Heart left ventricle (tissue), 16 donors: Measurements from ENCODE around the gene DUSP7. TPM values are rescaled to one million over a fixed set of nuclear protein-coding genes. Genes with fewer than 3 reads are reported as not detected.

Experiments
- ATAC-seq, 4 donors: fragments of 200-7000 bp; cut with Tn5 transposase; one replicate each; pipeline ENCODE4 v1.9.1; 2020 to 2022; ENCODE audit warnings: moderate library complexity in 4 of 4, mild to moderate bottlenecking in 3 of 4, moderate number of reproducible peaks in 1 of 4
- DNase-seq, 5 donors: peaks; one replicate each; pipeline ENCODE4 v3.0.0-alpha.2; 2020
- H3K27ac ChIP-seq, 12 donors: fragments of 200-600 bp; sonication (generic) in 4 of 12; one replicate each; pipeline versions ENCODE4 v1.5.0 to v1.8.0; 2016 to 2022; ENCODE audit warnings: mild to moderate bottlenecking in 2 of 12
- H3K27me3 ChIP-seq, 9 donors: fragments of 200-600 bp; sonication (generic) in 2 of 9; one replicate each; pipeline versions ENCODE4 v1.5.1 to v1.8.0; 2016 to 2022; ENCODE audit warnings: mild to moderate bottlenecking in 3 of 9
- H3K36me3 ChIP-seq, 9 donors: fragments of 200-600 bp; sonication (generic) in 2 of 9; one replicate each; pipeline versions ENCODE4 v1.5.0 to v1.8.0; 2018 to 2022; ENCODE audit warnings: mild to moderate bottlenecking in 2 of 9
- H3K4me1 ChIP-seq, 12 donors: fragments of 200-600 bp; sonication (generic) in 4 of 12; one replicate each; pipeline versions ENCODE4 v1.5.0 to v1.8.0; 2016 to 2022; ENCODE audit warnings: mild to moderate bottlenecking in 3 of 12
- H3K4me3 ChIP-seq, 12 donors: fragments of 200-600 bp; sonication (generic) in 4 of 12; one replicate each; pipeline versions ENCODE4 v1.5.0 to v1.8.0; 2017 to 2022; ENCODE audit warnings: mild to moderate bottlenecking in 9 of 12, moderate library complexity in 4 of 12
- H3K9me3 ChIP-seq, 12 donors: fragments of 200-600 bp; sonication (generic) in 4 of 12; one replicate each; pipeline versions ENCODE4 v1.5.0 to v1.8.0; 2016 to 2022; ENCODE audit warnings: mild to moderate bottlenecking in 1 of 12
- POLR2A ChIP-seq, 2 donors: fragments of 450-650 bp; IDR thresholded peaks; one replicate each; pipeline ENCODE4 v1.6.1; 2017; ENCODE audit warnings: antibody characterized with exemption in 2 of 2, mild to moderate bottlenecking in 2 of 2, moderate library complexity in 2 of 2
- WGBS, 4 donors: extraction: QIAGEN DNeasy Blood & Tissue Kit in 2 of 4; methylation state at CpG; one replicate each; pipeline versions ENCODE4 v1.1.5 to v1.1.7; 2013 to 2018; 5-methylcytosine and 5-hydroxymethylcytosine counted together
- intact Hi-C, 10 donors: fragments of 100-400 bp; cut with DNase I; formaldehyde crosslinking; loops; one replicate each; pipeline versions ENCODE4 v1.11.1 to v1.14.2; 2022
- polyA plus RNA-seq, 2 donors: library from polyadenylated mRNA; stranded (reverse); fragments of 200-250 nt; gene quantifications; one replicate each; pipeline ENCODE4 v1.2.3, GENCODE V29; 2013
- total RNA-seq, 9 donors: library from RNA; depleted of rRNA in 2 of 9; stranded (reverse); fragments of >200 nt in 2 of 9; fragmentation: NEBNext Ultra II Directional in 3 of 9; extraction: Animal tissue kit (Norgen Biotek cat#: 25700) in 3 of 9; gene quantifications; one replicate each; pipeline versions ENCODE4 v1.1.0 to v1.2.4, GENCODE V29; 2016 to 2023
- TF ChIP-seq, protein P1 (sequence below), 12 donors: fragments of 200-600 bp; sonication (generic) in 4 of 12; IDR thresholded peaks; one replicate each; pipeline versions ENCODE4 v1.5.0 to v1.8.0; 2018 to 2022; ENCODE audit warnings: antibody characterized with exemption in 12 of 12, mild to moderate bottlenecking in 5 of 12
- donor health status: ischemic (EF 13 %, LVEDD 7.1; RV severe dilation, severe dysfunction).
- donor health status: healthy with polysubstance abuse.
- donor health status: DM: no; HTN: yes; CAD: no.
- donor health status: DM: no; HTN: no; CAD: no.
- donor health status: ischemic (EF 25% LVEDD 6.9; RV normal size, moderate dysfunction).
- donor health status: ischemic (EF 25% LVEDD 5.7; RV mildly dilated, moderate dysfunction).
- donor health status: healthy.
- donor health status: DM: yes; HTN: yes; CAD: no.
- donor health status: ischemic (EF 35%, LVEDD 5.7; RV mildly dilated, moderate dysfunction).
- donor health status: nonischemic (EF 11% LVEDD 7.7; RV severe dilation, severe dysfunction).
- donor health status: DM: yes; HTN: yes; CAD: no.
- donor health status: PGD.
- donor health status: ischemic (EF 29% LVEDD 5.4; RV normal size, mild dysfunction).
- donor health status: nonischemic (EF 23%, LVEDD 6.1; RV moderate dilation, normal function).

The DUSP7 gene
- total and polyA plus RNA-seq, 11 donors = 9.2 to 33.2 (median 20.7) TPM

DNA sequence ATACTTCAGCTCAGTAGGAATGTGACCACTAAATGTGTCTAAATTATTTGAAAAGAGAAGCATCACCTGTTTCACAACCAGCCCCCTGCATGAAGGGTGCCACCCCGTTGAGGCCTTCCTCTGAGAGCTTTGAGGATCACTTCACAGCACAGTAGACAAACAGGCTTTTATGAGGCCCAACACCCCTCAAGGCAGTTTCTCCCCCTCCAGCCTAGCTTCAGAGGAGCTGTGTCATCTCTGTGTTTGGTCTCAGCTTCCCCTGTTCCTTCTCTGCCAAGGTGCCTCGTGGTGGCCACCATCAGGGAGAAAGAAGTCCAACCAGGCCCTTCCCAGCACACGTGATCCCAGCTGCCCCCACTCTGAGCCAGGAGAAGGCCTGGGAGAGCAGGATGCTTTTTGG lies 21.6 kb upstream of the DUSP7 start:
- H3K36me3 ChIP-seq = no peaks in the 10 kb centered on the region
- DNase-seq = no peak
- no peak for TF ChIP-seq POLR2A (IDR thresholded peaks at IDR 0.05)
- TF ChIP-seq, protein P1, sequence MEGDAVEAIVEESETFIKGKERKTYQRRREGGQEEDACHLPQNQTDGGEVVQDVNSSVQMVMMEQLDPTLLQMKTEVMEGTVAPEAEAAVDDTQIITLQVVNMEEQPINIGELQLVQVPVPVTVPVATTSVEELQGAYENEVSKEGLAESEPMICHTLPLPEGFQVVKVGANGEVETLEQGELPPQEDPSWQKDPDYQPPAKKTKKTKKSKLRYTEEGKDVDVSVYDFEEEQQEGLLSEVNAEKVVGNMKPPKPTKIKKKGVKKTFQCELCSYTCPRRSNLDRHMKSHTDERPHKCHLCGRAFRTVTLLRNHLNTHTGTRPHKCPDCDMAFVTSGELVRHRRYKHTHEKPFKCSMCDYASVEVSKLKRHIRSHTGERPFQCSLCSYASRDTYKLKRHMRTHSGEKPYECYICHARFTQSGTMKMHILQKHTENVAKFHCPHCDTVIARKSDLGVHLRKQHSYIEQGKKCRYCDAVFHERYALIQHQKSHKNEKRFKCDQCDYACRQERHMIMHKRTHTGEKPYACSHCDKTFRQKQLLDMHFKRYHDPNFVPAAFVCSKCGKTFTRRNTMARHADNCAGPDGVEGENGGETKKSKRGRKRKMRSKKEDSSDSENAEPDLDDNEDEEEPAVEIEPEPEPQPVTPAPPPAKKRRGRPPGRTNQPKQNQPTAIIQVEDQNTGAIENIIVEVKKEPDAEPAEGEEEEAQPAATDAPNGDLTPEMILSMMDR (IDR thresholded peaks at IDR 0.05) = no peak
- intact Hi-C loops = no loop called here
- H3K4me1 ChIP-seq = peaks cover 0 to 13% (median 0%) of the 10 kb centered on the region in 12 donors
- 71 to 74% (median 72%) methylated on average over 3 of the region's 3 CpGs for WGBS, 4 donors
- peak overlapping the region in 4 of 12 donors; percentile 44 to 52 (median 50) for H3K27ac ChIP-seq
- H3K27me3 ChIP-seq = no peaks in the 10 kb centered on the region
- no peak for ATAC-seq
- no peaks in the 10 kb centered on the region for H3K9me3 ChIP-seq
- no peak overlapping the region for H3K4me3 ChIP-seq

DNA sequence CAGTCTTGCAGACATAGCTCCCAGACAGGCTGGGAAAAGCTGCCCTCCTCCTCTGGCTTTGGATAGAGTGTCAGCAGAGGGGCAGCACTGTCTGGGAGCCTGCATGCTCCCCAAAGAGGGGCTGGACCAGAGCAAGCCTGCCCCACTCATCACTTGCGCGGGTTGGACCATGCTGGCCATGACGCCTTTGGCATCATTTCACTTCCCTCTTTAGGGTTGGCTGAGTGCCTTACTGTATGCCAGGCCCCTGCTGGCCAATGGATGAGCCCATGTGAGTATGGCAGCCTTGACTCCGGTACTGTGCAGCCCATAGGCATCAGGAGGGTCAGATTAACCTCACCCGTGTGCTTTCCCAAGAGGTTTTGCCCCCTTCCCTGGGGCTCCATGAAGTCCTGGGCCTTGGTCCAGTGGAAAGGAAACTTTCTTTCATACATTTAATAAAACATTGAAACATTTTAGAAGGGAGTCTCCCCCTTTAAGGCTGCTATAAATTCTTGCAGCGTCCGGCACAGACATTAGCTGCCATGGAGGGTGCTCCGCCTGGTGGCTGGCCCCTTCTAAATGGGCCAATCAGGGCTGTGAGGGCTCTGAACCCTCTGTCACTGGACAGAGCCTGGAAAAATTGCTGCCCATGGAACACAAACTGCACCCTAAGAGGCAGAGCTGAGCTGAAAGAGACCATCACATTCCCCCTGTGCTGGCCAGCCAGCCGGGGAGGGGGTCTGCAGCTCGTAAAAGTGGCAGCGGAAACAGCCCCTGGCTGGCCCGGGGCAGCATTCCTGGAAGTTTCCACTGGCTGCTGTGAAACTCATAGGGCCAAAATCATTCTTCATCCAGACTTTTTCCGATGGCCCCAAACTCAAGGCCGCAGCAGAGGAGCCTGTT lies 20.8 kb upstream of the DUSP7 start:
- H3K4me3 ChIP-seq = no peak overlapping the region
- H3K27ac ChIP-seq = peak overlapping the region in 4 of 12 donors; percentile 44 to 52 (median 50)
- peak; percentile 41 to 66 (median 54) for ATAC-seq
- H3K9me3 ChIP-seq = no peaks in the 10 kb centered on the region
- 58 to 68% (median 64%) methylated on average over 12 to 14 of the region's 14 CpGs for WGBS, 4 donors
- no peak for TF ChIP-seq POLR2A (IDR thresholded peaks at IDR 0.05)
- TF ChIP-seq, protein P1 (IDR thresholded peaks at IDR 0.05) = peak in 6 of 12 donors; percentile 14 to 49 (median 17)
- intact Hi-C loops = no loop called here
- no peaks in the 10 kb centered on the region for H3K27me3 ChIP-seq
- no peak for DNase-seq
- peaks cover 0 to 13% (median 0%) of the 10 kb centered on the region in 12 donors for H3K4me1 ChIP-seq
- no peaks in the 10 kb centered on the region for H3K36me3 ChIP-seq

DNA sequence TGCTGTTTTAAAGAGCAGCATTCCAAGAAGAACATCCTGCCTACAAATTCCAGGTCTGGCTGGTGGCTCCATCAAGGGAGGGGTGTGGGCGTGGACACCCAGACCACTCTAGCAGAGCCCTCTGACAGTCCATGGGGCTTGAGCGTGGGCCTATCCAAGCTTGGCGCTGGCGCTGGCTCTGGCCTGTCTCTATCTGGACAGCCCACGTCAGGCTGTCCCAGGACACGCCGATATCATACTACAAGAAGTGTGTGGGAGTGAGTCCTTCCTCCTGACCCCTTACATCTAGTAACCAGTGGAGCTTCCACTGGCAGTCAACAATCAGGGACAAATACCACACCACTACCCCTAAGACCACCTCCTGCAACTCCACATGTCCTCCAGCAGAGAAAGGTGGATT lies 17.1 kb upstream of the DUSP7 start:
- H3K4me1 ChIP-seq = peaks cover 0 to 34% (median 17%) of the 10 kb centered on the region in 12 donors
- no peaks in the 10 kb centered on the region for H3K36me3 ChIP-seq
- H3K27me3 ChIP-seq = no peaks in the 10 kb centered on the region
- intact Hi-C loops = loop anchor here in 1 of 10 donors (5.0 kb wide), 1 partner anchor 34 kb away; no protein-coding TSS in a partner anchor
- peak; percentile 13 to 48 (median 40) for ATAC-seq
- DNase-seq = no peak
- H3K9me3 ChIP-seq = no peaks in the 10 kb centered on the region
- no peak overlapping the region for H3K27ac ChIP-seq
- no peak for TF ChIP-seq POLR2A (IDR thresholded peaks at IDR 0.05)
- TF ChIP-seq, protein P1 (IDR thresholded peaks at IDR 0.05) = no peak
- WGBS, 4 donors = 69 to 93% (median 74%) methylated on average over 4 to 7 of the region's 7 CpGs
- no peak overlapping the region for H3K4me3 ChIP-seq

DNA sequence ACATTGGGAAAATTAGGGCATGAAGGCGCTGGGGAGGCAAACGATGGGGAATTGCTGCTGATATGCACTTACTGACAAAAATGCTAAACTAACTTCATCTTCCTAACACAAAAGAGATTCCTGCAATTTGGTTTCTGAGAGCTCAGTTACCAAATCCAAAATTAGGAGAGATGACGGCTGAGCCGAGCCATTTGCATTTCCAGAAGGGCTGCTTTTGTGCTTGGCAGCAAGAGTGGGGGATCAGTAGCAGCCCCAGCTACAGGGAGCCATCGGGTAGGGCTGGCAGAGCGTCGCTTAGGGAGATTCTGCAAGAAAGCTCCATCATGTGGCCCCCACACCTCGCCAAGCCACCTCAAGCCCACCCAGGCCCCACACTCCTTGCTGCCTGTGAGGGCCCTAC lies 16.1 kb upstream of the DUSP7 start:
- no peak overlapping the region for H3K4me3 ChIP-seq
- ATAC-seq = no peak
- no peak overlapping the region for H3K27ac ChIP-seq
- no peaks in the 10 kb centered on the region for H3K27me3 ChIP-seq
- DNase-seq = no peak
- no peak for TF ChIP-seq POLR2A (IDR thresholded peaks at IDR 0.05)
- TF ChIP-seq, protein P1 (IDR thresholded peaks at IDR 0.05) = no peak
- 90 to 97% (median 97%) methylated on average over 8 of the region's 8 CpGs for WGBS, 4 donors
- intact Hi-C loops = loop anchor here in 1 of 10 donors (5.0 kb wide), 1 partner anchor 35 kb away; no protein-coding TSS in a partner anchor
- H3K36me3 ChIP-seq = no peaks in the 10 kb centered on the region
- no peaks in the 10 kb centered on the region for H3K9me3 ChIP-seq
- H3K4me1 ChIP-seq = peaks cover 0 to 32% (median 19%) of the 10 kb centered on the region in 12 donors
